HG03571 (cell line): ENCODE data around the gene ALG9.
"Not testable (repeated sequence)": the region's sequence is repeated elsewhere in the genome, so short reads cannot be mapped to it uniquely, and the experiment has no call there.

Experiments
- ATAC-seq: cut with Tn5 transposase; IDR thresholded peaks from one replicate; pipeline ENCODE4 v1.9.1; 2021; ENCODE audit not compliant: unreplicated experiment

Gene ALG9

GRCh38 chr11:111870886-111871692, at the start of gene ALG9:
Gene ALG9, minus strand, starts transcription at chr11:111871581. Its CDS starts 99 bp downstream, at chr11:111871482.
- ATAC-seq: peak; percentile 84

- no peak for ATAC-seq
Observed at GRCh38 chr11:111920908-111921307, 49.5 kb upstream of the ALG9 start.

- no peak for ATAC-seq
Observed at GRCh38 chr11:111918390-111919256, 47.2 kb upstream of the ALG9 start, which contains the start of gene C11orf52. Gene C11orf52, plus strand, starts transcription at chr11:111918913. Its CDS starts 60 bp downstream, at chr11:111918973.

GRCh38 chr11:111917788-111918187, 46.4 kb upstream of the ALG9 start:
- no peak for ATAC-seq

GRCh38 chr11:111917312-111917711, 45.9 kb upstream of the ALG9 start:
- ATAC-seq: no peak

GRCh38 chr11:111916768-111917167, 45.4 kb upstream of the ALG9 start:
- no peak for ATAC-seq

GRCh38 chr11:111913997-111914396, 42.6 kb upstream of the ALG9 start:
- no peak for ATAC-seq

GRCh38 chr11:111913031-111913861, 41.9 kb upstream of the ALG9 start:
- no peak for ATAC-seq

GRCh38 chr11:111912535-111912934, 41.2 kb upstream of the ALG9 start, which contains the start of gene HSPB2:
Gene HSPB2, plus strand, starts transcription at chr11:111912734. Its CDS starts 96 bp downstream, at chr11:111912830.
- no peak for ATAC-seq

GRCh38 chr11:111911563-111912401, 40.4 kb upstream of the ALG9 start, which contains the start of gene CRYAB:
Gene CRYAB, minus strand, starts transcription at chr11:111911770. Its CDS starts 46 bp downstream, at chr11:111911724.
- no peak for ATAC-seq

GRCh38 chr11:111910676-111911562, 39.5 kb upstream of the ALG9 start:
- no peak for ATAC-seq

GRCh38 chr11:111909378-111909777, 38.0 kb upstream of the ALG9 start:
- ATAC-seq: no peak

GRCh38 chr11:111908639-111909305, 37.4 kb upstream of the ALG9 start:
- no peak for ATAC-seq

- ATAC-seq: no peak
Observed at GRCh38 chr11:111906680-111907079, 35.3 kb upstream of the ALG9 start.

- ATAC-seq: no peak
Observed at GRCh38 chr11:111905411-111905810, 34.0 kb upstream of the ALG9 start.

- no peak for ATAC-seq
Observed at GRCh38 chr11:111886844-111887243, 15.5 kb upstream of the ALG9 start.

- no peak for ATAC-seq
Observed at GRCh38 chr11:111886032-111886431, 14.7 kb upstream of the ALG9 start.

GRCh38 chr11:111885053-111885452, 13.7 kb upstream of the ALG9 start:
- not testable (repeated sequence) for ATAC-seq
